Bronchial epithelial cell (primary cell): ENCODE results near the gene PLS3. TPM values are rescaled to one million over a fixed set of nuclear protein-coding genes. Genes with fewer than 3 reads are reported as not detected.
A peak's percentile ranks its signal among the peaks of the same experiment; 100 is the strongest.

Experiments
- DNase-seq: peaks from one replicate; pipeline ENCODE4 v3.0.0-alpha.2; 2010; ENCODE audit warnings: low read depth
- FAIRE-seq: peaks from 2 replicates; lab custom pipeline; 2011; peaks lifted over from hg19 to GRCh38; lab: Jason Lieb, UNC
- H3K27me3 ChIP-seq: 2 replicates; pipeline ENCODE4 v1.5.1; 2011; ENCODE audit warnings: low read length; ENCODE audit not compliant: control insufficient read depth, insufficient read depth
- H3K36me3 ChIP-seq: 2 replicates; pipeline ENCODE4 v1.5.1; 2011; ENCODE audit warnings: low read length; ENCODE audit not compliant: control insufficient read depth, insufficient read depth
- H3K4me3 ChIP-seq: 2 replicates; pipeline ENCODE4 v1.5.1; 2011; ENCODE audit warnings: mild to moderate bottlenecking, low read depth, low read length, control low read depth
- CTCF ChIP-seq: IDR thresholded peaks from 2 replicates; pipeline ENCODE4 v1.5.1; 2011; ENCODE audit warnings: mild to moderate bottlenecking, moderate library complexity, low read length, control low read depth, inconsistent platforms; ENCODE audit not compliant: insufficient read depth, severe bottlenecking
- total RNA-seq: library from RNA; depleted of rRNA; stranded (reverse); fragments of >200 nt; gene quantifications from 2 replicates; pipeline ENCODE4 v1.2.1, GENCODE V29; 2014

Gene PLS3
- total RNA-seq, 1 donor from 2014 or later = 204 TPM

DNA sequence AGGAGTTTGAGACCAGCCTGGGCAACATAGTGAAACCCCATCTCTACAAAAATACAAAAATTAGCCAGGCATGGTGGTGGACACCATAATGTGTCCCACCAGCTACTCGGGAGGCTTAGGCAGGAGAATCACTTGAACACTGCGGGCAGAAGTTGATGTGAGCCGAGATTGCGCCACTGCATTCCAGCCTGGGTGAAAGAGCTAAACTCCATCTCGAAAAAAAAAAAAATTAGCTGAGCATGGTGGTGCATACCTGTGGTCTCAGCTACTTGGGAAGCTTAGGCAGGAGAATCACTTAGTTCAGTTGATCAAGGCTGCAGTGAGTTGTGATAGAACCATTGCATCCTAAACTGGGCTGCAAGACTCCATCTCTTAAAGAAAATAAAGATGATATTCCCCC is 91.2 kb downstream of the PLS3 start:
- Histone ChIP-seq H3K4me3 (no peak overlapping the region), H3K27me3 (no peaks in the 10 kb centered on the region), H3K36me3 (no peaks in the 10 kb centered on the region)
- TF ChIP-seq CTCF = no peak
- DNase-seq = no peak
- FAIRE-seq = no peak

- TF ChIP-seq CTCF = no peak
- FAIRE-seq (no peak), DNase-seq (no peak)
- H3K27me3 ChIP-seq = no peaks in the 10 kb centered on the region
- no peak overlapping the region for H3K4me3 ChIP-seq
- H3K36me3 ChIP-seq = no peaks in the 10 kb centered on the region
Observed at GRCh38 chrX:115665122-115665521, 104.1 kb downstream of the PLS3 start.

DNA sequence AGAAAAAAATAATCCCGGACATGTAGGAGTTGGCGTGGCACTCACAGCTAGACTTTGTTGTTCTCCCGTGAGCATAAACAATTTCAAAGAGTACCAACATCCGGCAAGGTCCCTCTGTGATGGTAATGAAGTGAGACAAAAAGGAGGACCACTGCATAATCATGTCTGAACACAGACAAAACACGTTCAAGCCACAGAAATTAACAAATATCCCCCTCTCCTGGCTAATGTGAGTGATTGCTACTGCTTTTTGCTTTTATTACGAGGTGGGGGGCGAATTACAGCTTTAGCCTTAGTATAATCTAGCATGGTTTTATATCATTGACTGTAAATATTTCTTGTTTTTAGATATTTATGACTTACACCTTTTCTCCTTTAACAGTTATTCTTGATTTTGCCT is 118.5 kb downstream of the PLS3 start:
- DNase-seq (peak; percentile 26), FAIRE-seq (no peak)

GRCh38 chrX:115687595-115687994 is 126.6 kb downstream of the PLS3 start:
- H3K36me3 ChIP-seq = no peaks in the 10 kb centered on the region
- no peak overlapping the region for H3K4me3 ChIP-seq
- no peak for TF ChIP-seq CTCF
- DNase-seq (no peak), FAIRE-seq (no peak)
- H3K27me3 ChIP-seq = no peaks in the 10 kb centered on the region

More for the DNA sequence above, 118.5 kb downstream of the PLS3 start:
- no peak overlapping the region for H3K4me3 ChIP-seq
- H3K36me3 ChIP-seq = no peaks in the 10 kb centered on the region
- peak; percentile 31 for TF ChIP-seq CTCF
- no peaks in the 10 kb centered on the region for H3K27me3 ChIP-seq

- no peak for FAIRE-seq
- TF ChIP-seq CTCF = no peak
- no peaks in the 10 kb centered on the region for H3K36me3 ChIP-seq
- no peaks in the 10 kb centered on the region for H3K27me3 ChIP-seq
- no peak for DNase-seq
- H3K4me3 ChIP-seq = no peak overlapping the region
Observed at GRCh38 chrX:115689931-115690330, 129.0 kb downstream of the PLS3 start.

- TF ChIP-seq CTCF = peak; percentile 62
- FAIRE-seq = no peak
- Histone ChIP-seq H3K4me3 (no peak overlapping the region), H3K36me3 (no peaks in the 10 kb centered on the region), H3K27me3 (no peaks in the 10 kb centered on the region)
- DNase-seq = peak; percentile 70
Observed at GRCh38 chrX:115690511-115691216, 129.7 kb downstream of the PLS3 start.
